HG03175 (cell line): ENCODE measurements around the gene KMT2E.
A peak's percentile ranks its signal among the peaks of the same experiment; 100 is the strongest.

Experiments used
- ATAC-seq: cut with Tn5 transposase; IDR thresholded peaks from one replicate; pipeline ENCODE4 v1.9.1; 2021; ENCODE audit warnings: mild to moderate bottlenecking, moderate library complexity; ENCODE audit not compliant: unreplicated experiment

Gene KMT2E

DNA sequence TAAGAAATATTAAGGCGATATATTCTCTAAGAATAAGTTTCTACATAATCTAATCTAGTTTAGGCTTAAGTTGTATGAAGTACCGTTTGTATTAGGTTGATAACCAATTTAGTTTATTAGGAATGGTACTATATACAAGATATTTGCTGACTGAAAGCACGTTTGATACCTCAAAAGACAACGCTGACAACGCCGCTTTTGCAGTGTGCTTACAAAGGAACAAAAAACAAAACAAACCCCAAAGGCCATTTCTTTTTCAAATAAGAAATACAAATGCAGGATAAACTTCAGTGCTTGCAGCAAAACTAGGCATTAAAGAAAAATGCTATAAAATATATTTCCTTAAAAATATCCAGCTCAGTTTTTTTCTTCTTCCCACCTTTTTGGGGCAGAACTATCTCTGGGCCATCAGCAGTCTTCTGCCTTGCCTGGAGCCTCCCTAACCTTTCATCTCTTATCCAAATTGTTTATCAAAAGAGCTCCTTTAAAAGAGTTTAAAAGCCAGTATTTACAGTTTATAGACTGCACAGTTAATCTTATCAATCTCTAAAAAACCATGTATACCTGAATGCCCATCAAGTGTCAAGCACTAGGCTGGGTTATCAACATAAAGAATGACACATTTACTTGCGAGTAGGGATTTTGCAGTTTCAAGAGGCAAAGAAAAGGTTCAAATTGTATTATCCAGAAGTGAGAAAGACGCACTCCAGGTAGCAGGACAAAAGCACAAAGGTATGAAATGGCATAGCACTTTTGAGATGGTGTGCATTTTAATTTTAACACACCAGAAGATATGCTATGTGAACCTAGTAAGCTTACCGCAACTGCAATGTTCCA lies 4.1 kb upstream of the KMT2E start:
- no peak for ATAC-seq

DNA sequence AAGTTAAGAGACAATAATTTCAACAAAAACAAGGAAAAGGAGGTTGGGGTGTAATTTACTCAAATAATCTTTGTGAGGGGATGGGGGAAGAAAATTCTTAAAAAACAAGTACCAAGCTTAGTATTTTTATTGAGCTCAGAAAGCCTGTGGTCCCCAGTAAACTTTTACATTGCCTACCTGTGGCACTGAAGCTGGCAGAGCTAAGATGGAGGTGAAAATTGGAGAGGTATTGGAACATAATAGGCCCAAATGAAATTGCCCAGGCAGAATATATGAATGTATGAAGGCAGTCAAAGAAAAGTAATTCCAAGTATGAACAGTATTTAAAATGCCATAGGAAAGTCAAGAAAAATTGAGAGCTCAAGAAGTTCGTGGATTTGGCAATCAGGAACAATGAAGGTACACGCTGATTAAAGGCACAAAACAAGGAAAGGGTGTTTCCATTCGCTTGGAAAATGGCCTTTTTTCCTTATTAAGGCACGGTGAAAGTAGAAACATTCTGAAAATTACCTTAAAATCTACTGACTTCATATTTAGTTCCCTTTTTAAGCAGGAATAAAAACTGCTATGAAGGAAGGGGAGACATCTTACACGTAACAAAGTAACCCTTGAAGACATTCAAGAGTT lies 3.4 kb upstream of the KMT2E start:
- ATAC-seq, result no peak

DNA sequence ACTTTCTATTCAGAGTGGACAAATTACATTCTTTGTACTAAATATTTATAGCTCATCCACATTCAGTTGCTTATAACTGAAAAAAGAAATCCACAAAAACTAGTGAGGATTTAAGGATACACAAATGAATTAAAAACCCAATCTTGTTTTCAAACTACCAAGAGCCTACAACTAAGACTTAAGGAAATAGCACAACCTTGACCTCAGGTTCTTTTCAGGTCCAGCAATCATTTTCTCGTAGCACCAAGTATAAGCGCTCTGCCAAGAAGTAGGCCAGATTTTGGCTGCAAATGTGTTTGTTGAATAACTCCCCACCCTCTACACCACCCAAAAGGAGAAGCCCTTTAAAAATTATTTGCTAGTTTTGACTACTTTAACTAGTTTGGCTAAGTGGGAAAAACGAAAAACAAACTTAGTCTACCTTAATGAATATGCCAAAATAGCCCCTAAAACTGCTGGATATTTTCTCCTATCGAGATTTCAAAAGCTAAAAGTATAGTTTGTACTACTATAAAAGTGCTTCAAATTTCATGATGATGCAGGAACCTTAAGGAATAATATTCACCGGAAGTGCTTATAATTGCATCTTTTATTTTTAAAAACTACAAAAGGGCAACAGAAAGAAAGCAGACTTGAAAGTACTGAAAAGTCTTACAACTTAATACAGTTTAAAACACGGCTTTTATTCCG lies 2.7 kb upstream of the KMT2E start:
- no peak for ATAC-seq

DNA sequence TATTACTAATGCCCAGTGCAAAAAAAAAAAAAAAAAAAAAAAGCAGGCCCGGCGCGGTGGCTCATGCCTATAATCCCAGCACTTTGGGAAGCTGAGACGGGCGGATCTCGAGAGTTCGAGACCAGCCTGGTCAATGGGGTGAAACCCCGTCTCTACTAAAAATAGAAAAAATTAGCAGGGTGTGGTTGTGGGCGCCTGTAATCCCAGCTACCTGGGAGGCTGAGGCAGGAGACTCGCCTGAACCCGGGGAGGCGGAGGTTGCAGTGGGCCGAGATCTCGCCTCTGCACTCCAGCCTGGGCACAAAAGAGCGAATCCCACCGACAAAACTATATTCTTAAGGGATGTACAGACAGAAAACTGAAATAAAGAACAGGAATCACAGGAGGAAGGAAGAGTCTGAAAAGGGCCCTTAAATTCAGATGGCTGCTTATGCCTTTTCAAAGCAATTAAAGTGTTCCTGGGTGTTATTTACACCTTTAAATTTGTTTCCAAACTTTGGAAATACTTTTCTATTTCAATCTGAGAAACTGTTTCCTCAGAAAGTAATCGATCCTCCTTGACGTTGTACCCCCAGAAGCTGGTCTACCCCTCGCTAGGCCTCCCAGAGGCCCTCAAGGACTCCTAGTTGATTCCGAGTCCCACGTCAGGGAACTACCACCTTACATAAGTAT lies 2.0 kb upstream of the KMT2E start:
- no peak for ATAC-seq

DNA sequence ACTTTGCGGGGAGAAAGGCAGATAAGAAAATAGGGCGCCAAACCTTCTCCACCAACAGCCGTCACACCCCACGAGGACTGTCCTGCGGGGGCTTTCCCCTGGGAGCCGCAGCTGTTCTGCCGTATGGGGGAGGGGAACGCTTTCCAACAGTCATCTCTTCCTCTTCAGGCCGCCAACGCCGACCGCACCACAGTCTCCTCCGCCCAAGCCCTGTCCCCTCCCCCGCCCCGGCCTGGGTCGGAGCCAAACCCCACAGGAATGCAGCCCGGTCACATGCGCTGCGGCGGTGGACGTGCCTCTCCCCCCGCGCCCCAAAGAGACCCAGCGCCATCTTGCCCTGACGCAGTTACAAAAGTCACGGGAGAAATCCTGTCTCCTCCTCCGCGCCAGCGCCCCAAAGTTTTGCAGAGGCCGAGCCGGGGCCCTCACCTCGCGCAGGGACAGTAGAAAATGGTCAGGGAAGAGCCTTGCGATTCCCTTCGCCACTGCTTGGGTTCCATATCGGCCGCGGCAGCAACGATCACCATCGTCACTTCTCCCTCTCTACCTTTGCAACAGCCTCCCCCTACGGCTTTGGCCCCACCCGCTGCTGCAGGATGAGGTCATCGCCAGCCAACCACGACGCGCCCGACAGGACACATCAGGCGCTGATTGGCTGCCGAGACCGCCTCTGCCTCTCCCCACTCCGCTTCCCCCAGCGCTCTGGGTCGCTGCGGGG lies 1.3 kb upstream of the KMT2E start:
- peak; percentile 75 for ATAC-seq

DNA sequence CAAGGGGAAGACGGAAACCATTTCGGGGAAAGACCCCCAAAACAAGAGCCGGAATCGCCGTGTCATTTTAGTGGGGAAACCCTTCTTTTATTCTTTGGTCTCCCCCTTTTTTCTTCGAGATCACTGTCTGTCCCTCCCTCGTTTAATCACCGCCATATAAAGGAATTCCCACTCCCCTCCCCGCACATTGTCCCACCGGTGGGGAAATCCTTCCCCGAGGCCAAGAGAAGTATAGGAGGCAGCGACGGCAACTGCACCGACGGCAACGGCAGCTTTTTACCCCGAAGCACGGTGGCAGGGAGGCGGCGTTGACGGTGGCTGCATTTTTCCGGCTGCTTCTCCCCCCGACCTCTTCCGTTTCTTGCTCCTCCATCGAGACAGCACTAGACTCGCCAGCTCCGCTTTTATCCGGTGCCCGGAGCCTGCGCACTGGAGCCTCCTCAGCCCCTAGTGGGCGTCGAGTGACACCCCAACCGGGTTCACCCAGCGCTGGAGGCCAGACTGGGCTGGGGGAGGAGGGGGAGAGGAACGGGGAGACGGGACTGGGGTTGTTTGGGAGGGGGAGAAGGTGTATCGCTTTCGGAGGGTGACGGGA lies 687 bp upstream of the KMT2E start:
- peak; percentile 39 for ATAC-seq

DNA sequence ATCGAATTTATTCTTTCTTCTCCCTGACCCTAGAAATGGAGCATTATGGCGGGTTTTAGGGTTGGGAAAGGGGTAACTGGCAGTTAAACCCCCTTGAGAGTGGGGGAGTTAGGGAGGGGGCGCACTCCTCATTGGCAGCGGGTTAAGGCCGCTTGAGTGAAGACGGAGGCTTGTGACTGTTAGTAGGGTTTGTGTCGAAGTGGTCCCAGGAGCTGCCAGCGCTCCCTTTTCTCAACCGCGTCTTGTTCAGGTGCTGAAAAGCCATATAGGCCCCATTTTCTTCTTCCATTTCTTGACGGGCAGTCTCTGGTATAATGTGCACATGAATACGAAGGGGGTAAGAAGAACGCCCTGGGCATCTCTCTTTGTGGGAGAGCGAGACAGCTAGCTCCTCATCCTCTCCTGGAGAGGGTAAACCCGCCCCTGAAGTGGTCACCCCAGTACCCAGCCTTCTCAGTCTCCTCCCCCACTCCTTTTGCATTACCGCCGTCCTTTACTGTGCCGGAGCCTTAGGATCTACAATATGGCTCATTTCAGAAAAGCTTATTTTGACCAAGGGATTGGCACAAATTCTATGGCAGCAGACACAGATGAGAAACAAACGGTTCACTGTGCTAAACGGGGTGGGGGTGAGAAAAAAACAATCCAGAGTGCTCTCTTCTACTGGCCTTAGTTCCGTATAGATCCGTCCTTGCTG lies 836 bp downstream of the KMT2E start:
- no peak for ATAC-seq

DNA sequence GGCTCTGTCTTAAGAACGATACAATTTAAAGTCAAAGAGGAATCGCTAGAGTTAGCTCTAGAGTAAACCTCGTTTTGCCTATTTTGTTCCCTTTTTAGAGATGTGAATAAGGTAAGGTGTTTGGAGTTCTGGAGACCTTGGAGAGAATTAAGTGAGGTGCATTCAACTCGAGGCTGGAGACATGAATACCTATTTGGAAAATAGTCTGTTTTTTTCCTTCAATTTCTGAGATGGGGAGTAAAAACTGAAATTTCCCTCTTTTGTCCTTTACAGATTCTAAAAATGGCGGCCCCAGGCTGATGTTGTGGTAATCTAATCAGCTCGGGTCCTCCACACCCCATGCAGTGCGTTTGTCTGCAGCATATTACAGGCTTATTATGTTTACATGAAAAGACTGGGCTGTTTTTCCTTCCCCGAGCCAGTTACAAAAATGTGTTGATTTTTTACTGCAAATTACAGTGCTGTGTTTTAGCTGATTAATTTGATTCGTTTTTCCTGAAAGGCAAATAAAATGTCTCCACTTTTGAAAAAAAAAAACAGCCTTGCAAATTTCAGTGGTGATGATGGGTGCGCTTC lies 1.5 kb downstream of the KMT2E start:
- ATAC-seq, result no peak

DNA sequence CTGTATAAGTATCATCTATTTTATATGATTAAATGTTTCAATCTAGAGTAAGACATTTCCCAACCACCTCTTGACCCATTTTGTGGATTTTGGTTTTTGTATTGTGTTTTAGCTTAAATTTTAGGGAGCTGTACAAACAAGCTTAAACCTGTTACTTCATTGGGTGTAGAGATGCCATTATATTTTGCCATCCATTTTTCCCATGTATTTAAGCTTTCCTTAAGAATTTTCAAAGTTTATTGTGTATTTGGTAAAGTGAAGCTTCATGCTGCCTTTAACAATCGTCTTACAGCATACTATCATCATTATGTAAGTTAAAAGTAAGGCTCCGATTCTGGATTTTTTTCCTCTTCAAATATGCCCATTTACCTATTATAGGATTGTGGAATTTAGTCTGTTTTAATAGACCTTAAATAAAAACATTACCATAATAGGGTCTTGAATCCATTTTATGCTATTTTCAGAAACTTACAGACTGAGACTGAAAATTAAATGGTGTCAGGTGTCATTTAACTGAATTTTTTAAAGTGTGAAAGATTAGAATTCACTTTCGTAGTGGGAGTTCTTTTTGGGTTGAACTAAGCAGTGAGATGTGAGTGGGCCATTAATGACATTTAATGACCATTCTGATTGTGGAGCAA lies 2.2 kb downstream of the KMT2E start:
- no peak for ATAC-seq

DNA sequence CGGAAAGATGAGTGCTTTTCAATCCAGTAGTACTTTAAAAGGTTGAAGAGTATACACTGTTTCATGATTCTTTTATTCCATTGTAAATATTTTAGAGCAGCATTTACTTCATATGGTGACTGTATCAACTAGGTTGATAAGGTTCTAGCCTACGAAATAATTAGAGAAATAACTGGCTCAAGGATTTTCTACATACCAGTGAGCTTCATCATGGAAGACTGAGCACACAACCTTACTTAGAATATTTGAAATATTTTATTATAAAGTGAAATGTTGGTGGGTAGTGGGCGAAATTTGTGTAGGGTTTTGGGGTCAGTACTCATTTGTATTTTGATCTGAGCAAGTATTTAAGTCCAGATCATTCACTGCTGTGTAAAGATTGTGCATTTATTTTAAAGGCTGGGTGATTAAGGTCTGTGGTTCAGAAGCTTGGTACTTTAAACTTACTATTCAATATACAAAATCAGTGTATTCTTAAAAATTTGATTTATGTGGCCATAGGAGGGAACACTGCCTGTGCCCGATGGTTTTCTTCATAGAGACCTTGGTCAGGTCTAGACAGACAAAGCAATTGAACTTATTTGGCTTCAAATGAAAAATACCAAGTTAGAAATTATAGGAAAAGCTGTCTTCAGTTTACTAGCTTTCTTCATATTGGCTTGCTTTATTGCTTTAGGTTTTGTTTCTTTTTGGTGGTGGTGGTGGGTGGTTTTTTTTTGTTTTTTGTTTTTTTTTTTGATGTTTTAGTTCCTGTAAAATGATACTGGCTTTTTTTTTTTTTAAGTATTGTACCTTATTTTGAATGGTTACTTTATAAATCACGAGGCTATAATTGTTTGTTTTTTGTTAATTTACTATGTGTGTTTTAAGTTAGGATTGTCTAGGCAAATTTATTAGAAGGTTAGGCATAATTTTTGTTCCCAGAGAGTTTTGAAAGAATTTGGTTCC lies 3.0 kb downstream of the KMT2E start:
- ATAC-seq, result no peak

DNA sequence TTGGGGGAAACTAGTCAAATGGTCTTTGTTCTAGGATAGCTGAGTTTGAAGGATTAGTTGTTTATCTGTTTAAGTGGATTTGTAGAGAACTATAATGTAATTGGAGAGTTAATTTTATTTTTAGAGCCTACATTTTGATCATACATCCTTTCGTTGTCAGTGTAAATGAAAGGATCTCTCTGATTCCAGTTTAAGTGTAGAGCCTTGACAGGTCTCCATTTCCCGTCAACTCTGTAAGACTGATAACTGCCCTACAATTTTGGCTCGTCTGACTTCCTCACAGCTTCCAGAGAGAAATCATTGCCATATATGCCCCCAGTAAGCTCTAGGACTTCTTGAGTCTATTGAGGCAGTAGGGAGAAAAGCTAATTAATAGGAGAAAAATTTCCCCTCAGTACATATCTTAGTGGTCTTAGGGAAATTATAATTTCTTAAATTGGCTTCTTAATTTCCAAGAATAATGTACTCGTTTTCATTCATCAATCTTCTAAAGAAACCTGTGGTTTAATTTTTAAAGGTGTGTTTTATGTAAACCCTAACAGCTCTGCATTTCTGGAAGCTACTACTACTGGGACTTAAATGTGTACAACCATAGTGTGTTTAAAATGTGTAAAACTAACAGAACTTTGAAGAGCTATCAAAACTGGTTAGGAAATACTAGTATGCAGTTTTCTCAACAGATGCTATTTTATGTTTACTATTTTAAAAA lies 3.8 kb downstream of the KMT2E start:
- ATAC-seq, result no peak

DNA sequence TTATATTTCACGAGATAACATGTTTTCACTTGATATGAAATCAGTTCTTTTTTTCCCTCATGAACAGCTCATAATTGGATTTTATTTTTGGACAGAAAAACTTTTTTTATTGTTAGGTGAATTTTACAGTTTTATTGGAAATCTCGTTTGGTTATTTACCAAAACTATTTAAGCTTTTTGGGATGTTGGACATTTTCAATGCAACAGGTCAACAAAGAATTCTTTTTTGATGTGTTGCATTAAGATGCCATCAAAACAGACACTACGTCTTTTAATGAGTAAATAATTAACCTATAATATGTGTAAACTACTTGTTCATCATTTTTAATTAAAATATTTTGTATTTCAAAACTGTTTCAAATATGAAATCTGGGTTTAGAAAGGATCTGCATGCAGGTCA lies 5.3 kb downstream of the KMT2E start:
- no peak for ATAC-seq

DNA sequence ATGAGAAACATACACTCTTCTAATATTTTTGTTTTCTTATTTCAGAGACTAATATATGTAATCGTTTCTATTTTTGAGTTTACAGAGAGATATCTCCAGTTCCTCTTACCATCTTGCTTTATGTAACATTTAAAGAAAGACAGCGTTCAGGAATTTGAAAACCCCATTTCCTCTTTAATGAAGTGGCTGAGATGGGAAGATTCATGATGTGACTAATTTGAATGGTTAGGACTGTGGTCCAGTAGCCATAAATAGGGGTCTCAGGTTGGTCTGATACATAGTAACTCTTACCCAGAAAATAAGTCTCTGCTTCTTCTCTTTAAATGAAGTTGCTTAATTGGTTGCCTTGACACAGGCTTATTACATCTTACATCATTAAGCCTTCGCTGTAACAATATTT lies 6.9 kb downstream of the KMT2E start:
- ATAC-seq, result no peak

DNA sequence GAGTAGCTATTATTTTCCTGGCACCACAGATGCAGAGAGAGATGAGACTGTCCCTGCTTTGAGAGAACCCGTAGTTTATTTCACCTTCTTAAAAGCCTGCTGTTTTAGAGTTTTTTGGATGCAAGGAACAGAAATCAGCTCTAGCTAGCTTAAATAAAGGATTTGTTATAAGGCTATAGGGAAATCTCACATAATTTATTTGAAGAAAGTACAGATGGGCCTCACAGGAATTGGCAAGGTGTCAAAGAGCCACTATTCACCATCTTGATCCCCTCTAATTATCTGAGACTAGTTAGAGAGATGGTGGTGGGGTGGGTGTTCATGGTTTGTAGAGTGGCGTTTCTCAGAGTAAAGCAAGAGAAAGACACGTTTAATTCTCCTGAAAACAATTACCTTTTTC lies 7.3 kb downstream of the KMT2E start:
- no peak for ATAC-seq

DNA sequence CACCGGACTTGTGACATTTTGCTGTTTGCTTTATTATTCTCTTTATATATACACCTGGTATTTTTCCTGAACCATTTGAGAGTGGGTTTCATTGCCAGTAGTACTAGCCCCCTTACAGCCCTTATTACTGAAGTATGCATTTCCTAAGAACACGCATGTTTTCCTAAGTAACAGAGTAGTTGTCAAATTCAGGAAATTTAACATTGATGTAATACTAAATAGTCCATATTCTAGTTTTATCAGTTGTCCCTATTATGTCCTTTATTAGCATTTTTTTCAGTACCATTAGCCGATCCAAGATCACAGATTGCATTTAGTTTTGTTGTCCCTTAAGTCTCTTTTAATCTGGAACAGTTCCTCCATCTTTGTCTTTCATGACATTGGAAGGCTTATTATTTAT lies 8.0 kb downstream of the KMT2E start:
- ATAC-seq, result no peak

DNA sequence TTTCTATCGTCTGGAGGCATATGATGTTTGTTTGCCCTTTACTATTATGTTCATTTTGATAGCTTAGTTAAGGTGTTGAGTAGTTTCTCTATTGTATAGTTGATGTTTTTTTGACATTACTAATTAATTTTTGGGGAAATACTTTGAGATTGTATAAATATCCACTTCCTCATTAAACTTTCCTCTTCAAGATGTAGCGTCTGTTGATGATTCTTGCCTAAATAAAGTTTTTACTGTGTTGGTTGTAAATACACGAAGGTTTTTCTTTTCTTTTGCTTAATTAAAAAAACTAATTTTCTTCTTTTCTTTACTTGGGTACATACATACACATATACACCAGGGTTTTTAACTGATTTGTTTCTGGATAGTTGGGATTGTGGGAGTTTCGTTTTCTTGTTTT lies 8.5 kb downstream of the KMT2E start:
- ATAC-seq, result no peak

DNA sequence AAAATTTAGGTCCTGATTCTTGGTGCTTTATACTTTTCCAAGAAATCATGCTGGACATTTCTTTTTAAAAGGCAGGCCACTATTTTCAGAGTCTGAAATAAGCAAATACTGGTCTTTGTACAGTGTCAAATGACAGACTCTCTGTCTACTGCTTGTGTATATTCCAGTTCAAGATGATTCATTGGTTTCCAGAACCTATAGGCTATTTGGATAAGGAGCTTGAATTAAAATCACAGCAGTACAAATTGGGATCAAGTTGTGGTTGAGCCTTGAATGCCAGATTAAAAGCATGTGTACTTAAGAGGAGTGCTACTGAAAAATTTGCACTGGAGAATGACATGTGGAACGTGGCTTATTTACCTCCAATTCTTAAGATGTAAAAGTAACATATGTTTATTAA lies 10.7 kb downstream of the KMT2E start:
- ATAC-seq, result no peak
